Gastroesophageal sphincter (tissue), 4 donors: Measurements from ENCODE around the gene ERI2. TPM values are rescaled to one million over a fixed set of nuclear protein-coding genes. Genes with fewer than 3 reads are reported as not detected.
"Not testable (repeated sequence)": the region's sequence is repeated elsewhere in the genome, so short reads cannot be mapped to it uniquely, and the experiment has no call there.

Experiments used
- ATAC-seq: fragments of 150-250 bp; one replicate; pipeline ENCODE4 v1.9.1; 2016; ENCODE audit warnings: mild to moderate bottlenecking, moderate library complexity
- H3K27ac ChIP-seq, 4 donors: fragments of 200-600 bp; sonication (generic) in 3 of 4; 1 replicate in 3 of 4; 2 replicates in 1 of 4; pipeline ENCODE4 v1.5.1; 2016 to 2019
- H3K27me3 ChIP-seq: fragments of 200-600 bp; sonication (generic); one replicate; pipeline ENCODE4 v1.5.1; 2019
- H3K36me3 ChIP-seq, 2 donors: fragments of 200-600 bp; sonication (generic); one replicate each; pipeline ENCODE4 v1.5.1; 2019; ENCODE audit warnings: control low read depth in 1 of 2
- H3K4me1 ChIP-seq, 3 donors: fragments of 200-600 bp; sonication (generic); 1 replicate in 2 of 3; 2 replicates in 1 of 3; pipeline ENCODE4 v1.5.1; 2016 to 2019; ENCODE audit warnings: control low read depth in 2 of 3
- H3K4me3 ChIP-seq, 2 donors: fragments of 200-600 bp; sonication (generic); one replicate each; pipeline ENCODE4 v1.5.1; 2019; ENCODE audit warnings: mild to moderate bottlenecking in 1 of 2, moderate library complexity in 1 of 2
- H3K9me3 ChIP-seq, 3 donors: fragments of 200-600 bp; sonication (generic); one replicate each; pipeline ENCODE4 v1.5.1; 2017 to 2019; ENCODE audit warnings: control low read depth in 2 of 3
- CTCF ChIP-seq, 4 experiments: fragments of 200-600 bp in 2 of 4; fragments of 450-650 bp in 2 of 4; sonication (generic) in 1 of 4; IDR thresholded peaks; one replicate each; pipeline ENCODE4 v1.5.1; 2017 to 2019; ENCODE audit warnings: antibody characterized with exemption in 4 of 4, mild to moderate bottlenecking in 2 of 4, moderate library complexity in 2 of 4
- EP300 ChIP-seq: sonication (generic); formaldehyde crosslinking; IDR thresholded peaks from one replicate; pipeline ENCODE4 v1.6.1; 2017; ENCODE audit warnings: antibody characterized with exemption, mild to moderate bottlenecking
- POLR2A ChIP-seq, 2 donors: fragments of 450-650 bp; IDR thresholded peaks; one replicate each; pipeline ENCODE4 v1.6.1; 2017; ENCODE audit warnings: antibody characterized with exemption in 2 of 2, mild to moderate bottlenecking in 2 of 2, moderate library complexity in 1 of 2
- POLR2AphosphoS5 ChIP-seq: sonication (generic); formaldehyde crosslinking; IDR thresholded peaks from one replicate; pipeline ENCODE4 v1.6.1; 2017; ENCODE audit warnings: antibody characterized with exemption
- WGBS, 2 donors: methylation state at CpG; one replicate each; pipeline ENCODE4 v1.1.5; 2018; ENCODE audit warnings: low coverage in 1 of 2; 5-methylcytosine and 5-hydroxymethylcytosine counted together
- total RNA-seq, 4 donors: library from RNA; depleted of rRNA; stranded (reverse); fragments of >200 nt; gene quantifications; one replicate each; pipeline ENCODE4 v1.1.0, GENCODE V29; 2016

The ERI2 gene
- total RNA-seq, 4 donors from 2014 or later: 7.7 to 21.8 (median 12.2) TPM

GRCh38 chr16:20762404-20763123 lies 43.7 kb downstream of the ERI2 start:
- 90 to 94% methylated on average over 3 of the region's 3 CpGs for WGBS, 2 donors
- no peak for ATAC-seq

GRCh38 chr16:20761175-20761574 lies 45.1 kb downstream of the ERI2 start:
- TF ChIP-seq EP300: no peak
- TF ChIP-seq CTCF (IDR thresholded peaks at IDR 0.05): no peak
- no peak for TF ChIP-seq POLR2AphosphoS5
- no peak for TF ChIP-seq POLR2A (IDR thresholded peaks at IDR 0.05)
- Histone ChIP-seq H3K9me3 (no peaks in the 10 kb centered on the region), H3K27me3 (no peaks in the 10 kb centered on the region), H3K27ac (no peak overlapping the region), H3K4me3 (no peak overlapping the region), H3K4me1 (peaks cover 0 to 12% (median 0%) of the 10 kb centered on the region in 3 donors), H3K36me3 (no peaks in the 10 kb centered on the region)
- WGBS, 2 donors: 58% methylated on average over 1 of the region's 1 CpG; no CpG with 5 or more reads in 1 of the 2 donors
- no peak for ATAC-seq

More at GRCh38 chr16:20762404-20763123, 43.7 kb downstream of the ERI2 start:
- Histone ChIP-seq H3K27me3 (no peaks in the 10 kb centered on the region), H3K4me3 (no peak overlapping the region), H3K27ac (peak overlapping the region in 2 of 4 donors; percentile 69 to 76), H3K9me3 (no peaks in the 10 kb centered on the region), H3K36me3 (no peaks in the 10 kb centered on the region), H3K4me1 (peaks cover 0 to 12% (median 0%) of the 10 kb centered on the region in 3 donors)
- no peak for TF ChIP-seq CTCF (IDR thresholded peaks at IDR 0.05)
- no peak for TF ChIP-seq EP300
- TF ChIP-seq POLR2AphosphoS5: no peak
- no peak for TF ChIP-seq POLR2A (IDR thresholded peaks at IDR 0.05)

- H3K9me3 ChIP-seq: no peaks in the 10 kb centered on the region
- no peaks in the 10 kb centered on the region for H3K27me3 ChIP-seq
- no peak for ATAC-seq
- no peak overlapping the region for H3K4me3 ChIP-seq
- no peaks in the 10 kb centered on the region for H3K36me3 ChIP-seq
- H3K27ac ChIP-seq: no peak overlapping the region
- 65 to 89% methylated on average over 1 to 2 of the region's 2 CpGs for WGBS, 2 donors
- TF ChIP-seq EP300: no peak
- TF ChIP-seq POLR2A (IDR thresholded peaks at IDR 0.05): no peak
- no peak for TF ChIP-seq POLR2AphosphoS5
- TF ChIP-seq CTCF (IDR thresholded peaks at IDR 0.05): no peak
- peaks cover 0 to 12% (median 0%) of the 10 kb centered on the region in 3 donors for H3K4me1 ChIP-seq
Measured at GRCh38 chr16:20760346-20760745, 45.9 kb downstream of the ERI2 start.

- H3K9me3 ChIP-seq, H3K4me3 ChIP-seq, H3K4me1 ChIP-seq, ATAC-seq, H3K36me3 ChIP-seq, H3K27me3 ChIP-seq, H3K27ac ChIP-seq: not testable (repeated sequence)
- no CpG with 5 or more reads among the region's 5 CpGs for whole genome bisulfite sequencing, 2 donors
Measured at GRCh38 chr16:20755799-20756198, 50.5 kb downstream of the ERI2 start.

- Histone ChIP-seq H3K4me1 (no peaks in the 10 kb centered on the region), H3K36me3 (no peaks in the 10 kb centered on the region), H3K27me3 (no peaks in the 10 kb centered on the region), H3K9me3 (no peaks in the 10 kb centered on the region), H3K4me3 (no peak overlapping the region), H3K27ac (no peak overlapping the region)
- no peak for ATAC-seq
- WGBS, 2 donors: 65 to 92% methylated on average over 1 of the region's 1 CpG
- no peak for TF ChIP-seq CTCF (IDR thresholded peaks at IDR 0.05)
- no peak for TF ChIP-seq POLR2A (IDR thresholded peaks at IDR 0.05)
- TF ChIP-seq EP300: no peak
- TF ChIP-seq POLR2AphosphoS5: no peak
Measured at GRCh38 chr16:20755238-20755637, 51.0 kb downstream of the ERI2 start.
